HL-60 (cell line): Measurements from ENCODE around the gene NIPBL.
"Not testable (repeated sequence)": the region's sequence is repeated elsewhere in the genome, so short reads cannot be mapped to it uniquely, and the experiment has no call there.

ENCODE experiments used
- POLR2AphosphoS5 ChIP-seq: IDR thresholded peaks from 2 replicates; pipeline ENCODE4 v1.6.1; 2012; ENCODE audit warnings: low read depth
- TF ChIP-seq, protein P1 (sequence below): IDR thresholded peaks from one replicate; pipeline ENCODE4 v1.5.1; 2011; ENCODE audit warnings: low read length, control low read depth, inconsistent platforms; ENCODE audit not compliant: insufficient read depth

DNA sequence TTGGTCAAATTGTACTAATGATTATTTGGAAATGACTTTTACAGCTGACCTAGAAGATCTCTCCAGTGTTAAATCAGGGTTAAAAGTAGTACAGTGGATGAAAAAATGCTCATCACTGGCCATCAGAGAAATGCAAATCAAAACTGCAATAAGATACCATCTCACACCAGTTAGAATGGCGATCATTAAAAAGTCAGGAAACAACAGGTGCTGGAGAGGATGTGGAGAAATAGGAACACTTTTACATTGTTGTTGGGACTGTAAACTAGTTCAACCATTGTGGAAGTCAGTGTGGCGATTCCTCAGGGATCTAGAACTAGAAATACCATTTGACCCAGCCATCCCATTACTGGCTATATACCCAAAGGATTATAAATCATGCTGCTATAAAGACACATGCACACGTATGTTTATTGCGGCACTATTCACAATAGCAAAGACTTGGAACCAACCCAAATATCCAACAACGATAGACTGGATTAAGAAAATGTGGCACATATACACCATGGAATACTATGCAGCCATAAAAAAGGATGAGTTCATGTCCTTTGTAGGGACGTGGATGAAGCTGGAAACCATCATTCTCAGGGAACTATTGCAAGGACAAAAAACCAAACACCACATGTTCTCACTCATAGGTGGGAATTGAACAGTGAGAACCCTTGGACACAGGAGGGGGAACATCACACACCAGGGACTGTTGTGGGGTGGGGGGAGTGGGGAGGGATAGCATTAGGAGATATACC lies 15.7 kb downstream of the NIPBL start:
- TF ChIP-seq, protein P1, sequence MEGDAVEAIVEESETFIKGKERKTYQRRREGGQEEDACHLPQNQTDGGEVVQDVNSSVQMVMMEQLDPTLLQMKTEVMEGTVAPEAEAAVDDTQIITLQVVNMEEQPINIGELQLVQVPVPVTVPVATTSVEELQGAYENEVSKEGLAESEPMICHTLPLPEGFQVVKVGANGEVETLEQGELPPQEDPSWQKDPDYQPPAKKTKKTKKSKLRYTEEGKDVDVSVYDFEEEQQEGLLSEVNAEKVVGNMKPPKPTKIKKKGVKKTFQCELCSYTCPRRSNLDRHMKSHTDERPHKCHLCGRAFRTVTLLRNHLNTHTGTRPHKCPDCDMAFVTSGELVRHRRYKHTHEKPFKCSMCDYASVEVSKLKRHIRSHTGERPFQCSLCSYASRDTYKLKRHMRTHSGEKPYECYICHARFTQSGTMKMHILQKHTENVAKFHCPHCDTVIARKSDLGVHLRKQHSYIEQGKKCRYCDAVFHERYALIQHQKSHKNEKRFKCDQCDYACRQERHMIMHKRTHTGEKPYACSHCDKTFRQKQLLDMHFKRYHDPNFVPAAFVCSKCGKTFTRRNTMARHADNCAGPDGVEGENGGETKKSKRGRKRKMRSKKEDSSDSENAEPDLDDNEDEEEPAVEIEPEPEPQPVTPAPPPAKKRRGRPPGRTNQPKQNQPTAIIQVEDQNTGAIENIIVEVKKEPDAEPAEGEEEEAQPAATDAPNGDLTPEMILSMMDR = not testable (repeated sequence)
- not testable (repeated sequence) for TF ChIP-seq POLR2AphosphoS5
